GM12878 (cell line): ENCODE measurements around the gene ERO1B. TPM values are rescaled to one million over a fixed set of nuclear protein-coding genes. Genes with fewer than 3 reads are reported as not detected.

Source experiments
- ATAC-seq: fragments of 200-7000 bp; cut with Tn5 transposase; 3 replicates; pipeline ENCODE4 v1.9.1; 2020; ENCODE audit warnings: mild to moderate bottlenecking, moderate library complexity
- BruUV-seq: library from RNA; stranded (reverse); fragments of 400-500 nt; replicated peaks from 2 replicates; lab custom pipeline; 2021; lab: Mats Ljungman, UMichigan
- CTCF ChIA-PET: fragments of 300-600 bp; sonication (Branson Sonifier 250); formaldehyde crosslinking; extraction: SDS; loops from one replicate; lab custom pipeline; 2021; ENCODE audit warnings: inconsistent platforms; lab: Yijun Ruan, JAX
- POLR2A ChIA-PET: fragments of 350-600 bp; formaldehyde crosslinking; extraction: SDS; loops from one replicate; lab custom pipeline; 2021; ENCODE audit warnings: inconsistent platforms; lab: Charles Lee
- RAD21 ChIA-PET: fragments of 300-600 bp; sonication (Branson Sonifier 250); formaldehyde crosslinking; loops from one replicate; lab custom pipeline; 2023; ENCODE audit warnings: antibody characterized with exemption; ENCODE audit not compliant: unreplicated experiment; lab: Charles Lee
- SMC1A ChIA-PET: fragments of 300-600 bp; sonication (Branson Sonifier 250); formaldehyde crosslinking; loops from one replicate; lab custom pipeline; 2023; ENCODE audit not compliant: unreplicated experiment, uncharacterized antibody; lab: Charles Lee
- DNase-seq: peaks from one replicate; pipeline ENCODE4 v3.0.0-alpha.2; 2011; ENCODE audit warnings: low read depth, low spot score
- FAIRE-seq: peaks from 3 replicates; lab custom pipeline; 2011; peaks lifted over from hg19 to GRCh38; lab: Jason Lieb, UNC
- H2AFZ ChIP-seq: 2 replicates; pipeline ENCODE4 v1.6.0; 2011; ENCODE audit warnings: low read depth, low read length, control low read depth; ENCODE audit not compliant: control insufficient read depth
- H3K27ac ChIP-seq: 2 replicates; pipeline ENCODE4 v1.5.1; 2011; ENCODE audit warnings: control low read depth; ENCODE audit not compliant: control insufficient read depth, insufficient read depth
- H3K27me3 ChIP-seq, 2 experiments: replicated peaks in 1 of 2; 2 replicates each; pipeline versions ENCODE4 v1.6.0 to v1.6.1; 2011; ENCODE audit warnings: low read length in 1 of 2; ENCODE audit not compliant: control insufficient read depth in 2 of 2, insufficient read depth in 2 of 2
- H3K36me3 ChIP-seq, 2 experiments: 2 replicates each; pipeline ENCODE4 v1.5.1; 2011; ENCODE audit warnings: low read length in 1 of 2; ENCODE audit not compliant: control insufficient read depth in 2 of 2, insufficient read depth in 2 of 2
- H3K4me1 ChIP-seq: 2 replicates; pipeline ENCODE4 v1.6.1; 2011; ENCODE audit warnings: mild to moderate bottlenecking, low read length, moderate library complexity, mixed read lengths; ENCODE audit not compliant: control insufficient read depth, insufficient read depth
- H3K4me2 ChIP-seq: 2 replicates; pipeline ENCODE4 v1.6.0; 2011; ENCODE audit warnings: control low read depth; ENCODE audit not compliant: control insufficient read depth, insufficient read depth
- H3K4me3 ChIP-seq: fragments of 200-600 bp; sonication (generic); 2 replicates; pipeline ENCODE4 v1.5.1; 2016
- H3K79me2 ChIP-seq: 2 replicates; pipeline ENCODE4 v1.6.0; 2011; ENCODE audit warnings: low read length; ENCODE audit not compliant: control insufficient read depth, insufficient read depth
- H3K9ac ChIP-seq: 2 replicates; pipeline ENCODE4 v1.8.0; 2011; ENCODE audit warnings: low read length, control low read depth, mixed read lengths; ENCODE audit not compliant: control insufficient read depth, insufficient read depth
- H3K9me3 ChIP-seq: replicated peaks from 3 replicates; pipeline ENCODE4 v1.5.1; 2011; ENCODE audit warnings: mild to moderate bottlenecking, low read length; ENCODE audit not compliant: control insufficient read depth, insufficient read depth
- H4K20me1 ChIP-seq: 2 replicates; pipeline ENCODE4 v1.6.0; 2011; ENCODE audit not compliant: control insufficient read depth, insufficient read depth
- BACH1 ChIP-seq: fragments of 450-650 bp; IDR thresholded peaks from 2 replicates; pipeline ENCODE4 v1.6.1; 2017; ENCODE audit warnings: mild to moderate bottlenecking, borderline replicate concordance
- BMI1 ChIP-seq: fragments of 450-650 bp; IDR thresholded peaks from 2 replicates; pipeline ENCODE4 v1.6.1; 2016; ENCODE audit warnings: mild to moderate bottlenecking, moderate library complexity, borderline replicate concordance
- CEBPB ChIP-seq, 2 experiments: fragments of 150-350 bp in 1 of 2; IDR thresholded peaks; 2 replicates each; pipeline ENCODE4 v1.6.1; 2012 to 2014; ENCODE audit warnings: low read depth in 2 of 2, low read length in 2 of 2, borderline replicate concordance in 1 of 2, inconsistent platforms in 1 of 2
- E2F8 ChIP-seq: fragments of 450-650 bp; IDR thresholded peaks from 2 replicates; pipeline ENCODE4 v1.6.1; 2018; ENCODE audit warnings: mild to moderate bottlenecking, low read depth, moderate library complexity; ENCODE audit not compliant: partially characterized antibody
- EP300 ChIP-seq, 2 experiments: fragments of 150-350 bp in 1 of 2; IDR thresholded peaks; 2 replicates each; pipeline ENCODE4 v1.6.1; 2011 to 2012; ENCODE audit warnings: low read depth in 2 of 2, low read length in 2 of 2, borderline replicate concordance in 1 of 2, improper control_type of control experiment in 1 of 2, inconsistent platforms in 1 of 2; ENCODE audit not compliant: control insufficient read depth in 1 of 2
- FOS ChIP-seq: IDR thresholded peaks from 3 replicates; pipeline ENCODE4 v1.6.1; 2011; ENCODE audit warnings: borderline replicate concordance; ENCODE audit not compliant: insufficient read length; ENCODE audit errors: extremely low read depth
- GABPA ChIP-seq: IDR thresholded peaks from 2 replicates; pipeline ENCODE4 v1.6.1; 2014; ENCODE audit warnings: antibody characterized with exemption, low read depth, mild to moderate bottlenecking, inconsistent platforms
- HCFC1 ChIP-seq: fragments of 150-350 bp; IDR thresholded peaks from 2 replicates; pipeline ENCODE4 v1.6.1; 2014; ENCODE audit warnings: low read length
- IKZF1 ChIP-seq: fragments of 450-650 bp; conservative IDR thresholded peaks from 2 replicates; pipeline ENCODE4 v1.6.1; 2017; ENCODE audit warnings: antibody characterized with exemption, mild to moderate bottlenecking
- MXI1 ChIP-seq: fragments of 150-350 bp; IDR thresholded peaks from 2 replicates; pipeline ENCODE4 v1.6.1; 2011; ENCODE audit warnings: low read depth, mild to moderate bottlenecking, inconsistent platforms, low read length, improper control_type of control experiment
- NFXL1 ChIP-seq: fragments of 450-650 bp; IDR thresholded peaks from 2 replicates; pipeline ENCODE4 v1.6.1; 2017; ENCODE audit warnings: antibody characterized with exemption, mild to moderate bottlenecking, borderline replicate concordance
- PKNOX1 ChIP-seq: fragments of 450-650 bp; IDR thresholded peaks from 2 replicates; pipeline ENCODE4 v1.6.1; 2016; ENCODE audit warnings: mild to moderate bottlenecking
- POLR2AphosphoS5 ChIP-seq: IDR thresholded peaks from 2 replicates; pipeline ENCODE4 v1.6.1; 2011; ENCODE audit warnings: mild to moderate bottlenecking, low read length, inconsistent platforms
- SREBF1 ChIP-seq: IDR thresholded peaks from 2 replicates; pipeline ENCODE4 v1.6.1; 2012; ENCODE audit warnings: mild to moderate bottlenecking, low read length
- TCF3 ChIP-seq: IDR thresholded peaks from 2 replicates; pipeline ENCODE4 v1.6.1; 2012; ENCODE audit warnings: low read depth, mild to moderate bottlenecking, low read length, borderline replicate concordance; ENCODE audit not compliant: insufficient read depth
- ZNF207 ChIP-seq: fragments of 450-650 bp; IDR thresholded peaks from 2 replicates; pipeline ENCODE4 v1.6.1; 2014; ENCODE audit warnings: antibody characterized with exemption, mild to moderate bottlenecking, borderline replicate concordance
- ZSCAN29 ChIP-seq: fragments of 450-650 bp; IDR thresholded peaks from 2 replicates; pipeline ENCODE4 v1.6.1; 2017; ENCODE audit warnings: mild to moderate bottlenecking, moderate library complexity
- WGBS: methylation state at CpG from one replicate; pipeline ENCODE4 v1.1.6; 2016; ENCODE audit warnings: low lambda C conversion rate; ENCODE audit not compliant: insufficient replicate concordance, insufficient coverage; ENCODE audit errors: missing lambda C conversion rate; 5-methylcytosine and 5-hydroxymethylcytosine counted together
- in situ Hi-C: fragments of 300-500 bp; cut with MboI; formaldehyde crosslinking; loops from 9 replicates; pipeline ENCODE4 v1.14.3; 2018; ENCODE audit warnings: mixed read lengths
- intact Hi-C: fragments of 100-400 bp; cut with micrococcal nuclease; formaldehyde crosslinking; loops from one replicate; pipeline ENCODE4 v1.14.2; 2022; ENCODE audit not compliant: unreplicated experiment
- polyA plus RNA-seq, 11 experiments: library from polyadenylated mRNA; depleted of rRNA in 4 of 11; unstranded in 6 of 11; stranded (reverse) in 5 of 11; fragments of >200 nt; fragmentation: Nextera tagmentation in 4 of 11; fragmentation: Illumina TruSeq in 1 of 11; extraction: Ambion mirVana in 4 of 11; extraction: Trizol in 1 of 11; gene quantifications; 1 replicate in 1 of 11; 2 replicates in 10 of 11; pipeline versions ENCODE4 v1.2.1 to v1.2.3, GENCODE V29; 2011 to 2016; ENCODE audit warnings: inconsistent platforms in 2 of 11, missing spikeins in 2 of 11, low read depth in 1 of 11
- total RNA-seq, 4 experiments: library from RNA; depleted of rRNA in 3 of 4; stranded (reverse); fragments of >200 nt in 3 of 4; fragmentation: Illumina TruSeq in 1 of 4; extraction: Trizol in 1 of 4; gene quantifications; 2 replicates each; pipeline versions ENCODE4 v1.2.1 to v1.2.3, GENCODE V29; 2013 to 2021

ERO1B gene
- total and polyA plus RNA-seq, 10 of the 15 experiments (the other 5 are each of a cell fraction or from before 2014, with no cell fraction given) = 9.0 to 30.9 (median 23.0) TPM

GRCh38 chr1:236181059-236181458, 100.7 kb downstream of the ERO1B start:
- DNase-seq = no peak
- intact Hi-C loops = no loop called here
- CTCF ChIA-PET = interaction anchor here (1.0 kb wide), 1 partner anchor 309 kb away, joined by 3 read pairs; no protein-coding TSS in a partner anchor
- TF ChIP-seq MXI1 = no peak
- no peak for TF ChIP-seq PKNOX1
- no peak for TF ChIP-seq SREBF1
- no peak for TF ChIP-seq ZNF207
- no peak for TF ChIP-seq CEBPB (IDR thresholded peaks at IDR 0.05; ENCODE audit: borderline replicate concordance in 1 of 2, low read depth in 2 of 2, low read length in 2 of 2)
- no peak for TF ChIP-seq POLR2AphosphoS5
- no peak for TF ChIP-seq FOS
- TF ChIP-seq GABPA = no peak
- no peak for TF ChIP-seq NFXL1
- TF ChIP-seq IKZF1 = no peak
- no peak for TF ChIP-seq HCFC1
- no peak for TF ChIP-seq E2F8
- no peak for TF ChIP-seq EP300 (IDR thresholded peaks at IDR 0.05; ENCODE audit: borderline replicate concordance in 1 of 2, control insufficient read depth in 1 of 2, low read depth in 2 of 2, low read length in 2 of 2)
- no peak for TF ChIP-seq BMI1
- no peak for TF ChIP-seq BACH1
- no peak for TF ChIP-seq ZSCAN29
- no peak for TF ChIP-seq TCF3

More at GRCh38 chr1:236181059-236181458, 100.7 kb downstream of the ERO1B start:
- H3K4me3 ChIP-seq = no peak overlapping the region
- H2AFZ ChIP-seq = no peak overlapping the region
- in situ Hi-C loops = no loop called here
- ChIA-PET SMC1A (interaction anchor here (0.6 to 1.2 kb wide), 3 partner anchors 14 to 50 kb away, joined by 3 read pairs; no protein-coding TSS in a partner anchor), RAD21 (interaction anchor here (0.9 kb wide), 1 partner anchor 56 kb away, joined by 3 read pairs; no protein-coding TSS in a partner anchor), POLR2A (interaction anchor here (0.6 to 1.1 kb wide), 4 partner anchors 8 to 122 kb away, joined by 3 to 7 read pairs (median 4); no protein-coding TSS in a partner anchor)
- H3K4me1 ChIP-seq = 0 out of 2 replicates have a peak, but pooled peaks cover 2% of the 10 kb centered on the region
- H3K9me3 ChIP-seq = no peaks in the 10 kb centered on the region; the same call in 2 of the 3 replicates
- WGBS = 97% methylated on average over 3 of the region's 3 CpGs
- H3K79me2 ChIP-seq = no peaks in the 10 kb centered on the region
- BruUV-seq = no TSS peak
- H3K27me3 ChIP-seq = no peaks in the 10 kb centered on the region
- no peaks in the 10 kb centered on the region for H4K20me1 ChIP-seq
- no peak overlapping the region for H3K27ac ChIP-seq
- ATAC-seq (no peak), FAIRE-seq (no peak)
- no peak overlapping the region for H3K4me2 ChIP-seq
- H3K9ac ChIP-seq = no peak overlapping the region
- H3K36me3 ChIP-seq = peaks cover 3 to 8% of the 10 kb centered on the region in 2 experiments
